CD14-positive monocyte (primary cell): ENCODE results near the gene BTD. TPM values are rescaled to one million over a fixed set of nuclear protein-coding genes. Genes with fewer than 3 reads are reported as not detected.

Experiments used
- DNase-seq, 3 donors: peaks; one replicate each; pipeline ENCODE4 v3.0.0-alpha.2; 2011 to 2022
- H2AFZ ChIP-seq: 2 replicates; pipeline ENCODE4 v1.6.0; 2012; ENCODE audit warnings: mild to moderate bottlenecking, low read depth, low read length, inconsistent platforms; ENCODE audit not compliant: insufficient read depth, poor library complexity, severe bottlenecking
- H3K27ac ChIP-seq, 2 donors: 1 replicate in 1 of 2; 2 replicates in 1 of 2; pipeline ENCODE4 v1.5.1; 2012 to 2013; ENCODE audit warnings: low read length in 2 of 2, control low read depth in 1 of 2, inconsistent platforms in 1 of 2, low read depth in 1 of 2, mild to moderate bottlenecking in 1 of 2
- H3K27me3 ChIP-seq, 2 donors: one replicate each; pipeline versions ENCODE4 v1.6.0 to v1.6.1; 2011 to 2013; ENCODE audit warnings: low read length in 2 of 2; ENCODE audit not compliant: control insufficient read depth in 2 of 2, insufficient read depth in 2 of 2
- H3K36me3 ChIP-seq, 2 donors: replicated peaks in 1 of 2; 1 replicate in 1 of 2; 2 replicates in 1 of 2; pipeline versions ENCODE4 v1.5.1 to v1.6.1; 2012 to 2013; ENCODE audit warnings: low read length in 2 of 2, control low read depth in 1 of 2, inconsistent platforms in 1 of 2, mild to moderate bottlenecking in 1 of 2; ENCODE audit not compliant: insufficient read depth in 2 of 2, control insufficient read depth in 1 of 2
- H3K4me1 ChIP-seq, 2 donors: 1 replicate in 1 of 2; 2 replicates in 1 of 2; pipeline versions ENCODE4 v1.5.1 to v1.6.1; 2012 to 2013; ENCODE audit warnings: low read length in 2 of 2, control low read depth in 1 of 2, inconsistent platforms in 1 of 2, mild to moderate bottlenecking in 1 of 2, moderate library complexity in 1 of 2; ENCODE audit not compliant: insufficient read depth in 2 of 2, control insufficient read depth in 1 of 2
- H3K4me2 ChIP-seq: replicated peaks from 2 replicates; pipeline ENCODE3; 2012; ENCODE audit warnings: low read length, moderate library complexity, mild to moderate bottlenecking; ENCODE audit not compliant: poor library complexity, severe bottlenecking; ENCODE audit errors: extremely low read depth
- H3K4me3 ChIP-seq, 3 experiments: fragments of 200-600 bp in 1 of 3; sonication (generic) in 1 of 3; replicated peaks in 1 of 3; 1 replicate in 2 of 3; 2 replicates in 1 of 3; pipeline ENCODE4 v1.5.1; 2011 to 2013; ENCODE audit warnings: low read length in 3 of 3, mild to moderate bottlenecking in 3 of 3, control low read depth in 2 of 3, low read depth in 2 of 3, inconsistent platforms in 1 of 3, moderate library complexity in 1 of 3
- H3K79me2 ChIP-seq: 2 replicates; pipeline ENCODE4 v1.6.0; 2012; ENCODE audit warnings: mild to moderate bottlenecking, control low read depth, inconsistent platforms, low read length, moderate library complexity; ENCODE audit not compliant: insufficient read depth
- H3K9ac ChIP-seq: 2 replicates; pipeline ENCODE4 v1.6.0; 2017; ENCODE audit warnings: low read length, mild to moderate bottlenecking; ENCODE audit not compliant: insufficient read depth, poor library complexity, severe bottlenecking
- H3K9me3 ChIP-seq, 2 donors: replicated peaks in 1 of 2; 1 replicate in 1 of 2; 2 replicates in 1 of 2; pipeline versions ENCODE4 v1.5.1 to v1.6.1; 2012 to 2013; ENCODE audit warnings: low read length in 2 of 2, control low read depth in 1 of 2; ENCODE audit not compliant: control insufficient read depth in 1 of 2, insufficient read depth in 1 of 2
- H4K20me1 ChIP-seq: 2 replicates; pipeline ENCODE4 v1.6.0; 2012; ENCODE audit warnings: mild to moderate bottlenecking, low read length, control low read depth, moderate library complexity; ENCODE audit not compliant: insufficient read depth
- H3K27ac Mint-ChIP-seq, 7 donors: one replicate each; pipeline ENCODE4 v1.8.0; 2020; ENCODE audit warnings: mild to moderate bottlenecking in 7 of 7, mixed read lengths in 7 of 7, moderate library complexity in 6 of 7, inconsistent platforms in 2 of 7
- H3K27me3 Mint-ChIP-seq, 3 donors: one replicate each; pipeline ENCODE4 v1.8.0; 2021 to 2022; ENCODE audit warnings: low read depth in 3 of 3, mild to moderate bottlenecking in 3 of 3, mixed read lengths in 3 of 3, moderate library complexity in 3 of 3, inconsistent platforms in 1 of 3
- H3K36me3 Mint-ChIP-seq, 2 donors: one replicate each; pipeline ENCODE4 v1.8.0; 2020; ENCODE audit warnings: mixed read lengths in 2 of 2, inconsistent platforms in 1 of 2, mild to moderate bottlenecking in 1 of 2
- H3K4me1 Mint-ChIP-seq: one replicate; pipeline ENCODE4 v1.8.0; 2020; ENCODE audit warnings: mild to moderate bottlenecking, mixed read lengths
- H3K4me3 Mint-ChIP-seq, 2 donors: one replicate each; pipeline ENCODE4 v1.8.0; 2020; ENCODE audit warnings: mild to moderate bottlenecking in 2 of 2, mixed read lengths in 2 of 2, moderate library complexity in 1 of 2
- H3K9me3 Mint-ChIP-seq, 7 donors: one replicate each; pipeline ENCODE4 v1.8.0; 2020 to 2022; ENCODE audit warnings: mixed read lengths in 7 of 7, mild to moderate bottlenecking in 6 of 7, moderate library complexity in 6 of 7, inconsistent platforms in 2 of 7
- WGBS: methylation state at CpG from one replicate; pipeline ENCODE4 v1.1.5; 2013; ENCODE audit warnings: missing lambda C conversion rate; ENCODE audit not compliant: insufficient coverage; 5-methylcytosine and 5-hydroxymethylcytosine counted together
- intact Hi-C, 2 donors: fragments of 100-400 bp; cut with micrococcal nuclease; formaldehyde crosslinking; loops; one replicate each; pipeline versions ENCODE4 v1.15.0 to v1.15.1; 2023
- polyA plus RNA-seq, 3 donors: library from polyadenylated mRNA; depleted of rRNA in 1 of 3; unstranded in 2 of 3; stranded (reverse) in 1 of 3; fragments of 300-500 nt in 2 of 3; fragments of >200 nt in 1 of 3; fragmentation: Illumina TruSeq in 2 of 3; gene quantifications; 1 replicate in 2 of 3; 2 replicates in 1 of 3; pipeline ENCODE4 v1.2.3, GENCODE V29; 2012 to 2021
- TF ChIP-seq, protein P1 (sequence below): fragments of 200-600 bp; IDR thresholded peaks from one replicate; pipeline ENCODE4 v1.8.0; 2022; ENCODE audit warnings: antibody characterized with exemption, mild to moderate bottlenecking

BTD gene
- polyA plus RNA-seq, 3 donors = 13.2 to 24.0 (median 19.3) TPM

DNA sequence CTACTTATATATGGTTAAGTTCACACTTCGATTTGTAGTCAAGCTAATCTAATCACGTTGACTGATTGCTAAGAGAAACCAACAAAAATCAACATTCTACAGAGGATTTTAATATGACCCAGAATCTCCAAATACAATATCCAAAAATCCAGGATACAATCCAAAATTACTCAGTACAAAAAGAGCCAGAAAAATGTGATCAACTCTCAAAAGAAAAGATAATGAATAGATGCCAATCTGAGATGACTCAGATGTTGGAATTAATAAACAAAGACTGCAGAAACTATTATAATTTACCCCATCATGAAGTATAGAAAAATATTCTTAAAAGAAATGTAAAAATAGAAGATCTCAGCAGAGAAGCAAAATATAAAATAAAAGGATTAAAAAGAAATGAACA lies 22.5 kb upstream of the BTD start:
- no peak for DNase-seq
- H3K9me3 ChIP-seq = no peaks in the 10 kb centered on the region
- H3K4me3 ChIP-seq = no peak overlapping the region
- Mint-ChIP-seq H3K36me3 (peaks cover 39 to 42% of the 10 kb centered on the region in 2 donors), H3K27me3 (no peaks in the 10 kb centered on the region), H3K9me3 (no peaks in the 10 kb centered on the region), H3K4me1 (peaks cover 24% of the 10 kb centered on the region), H3K4me3 (no peak overlapping the region), H3K27ac (peak overlapping the region in 1 of 7 donors; percentile 60)
- H3K9ac ChIP-seq = no peak overlapping the region
- H3K4me1 ChIP-seq = peaks cover 19 to 32% of the 10 kb centered on the region in 2 donors
- H3K4me2 ChIP-seq = no peak overlapping the region
- H3K36me3 ChIP-seq = peaks cover 30 to 46% of the 10 kb centered on the region in 2 donors
- no peaks in the 10 kb centered on the region for H4K20me1 ChIP-seq
- no peaks in the 10 kb centered on the region for H3K27me3 ChIP-seq
- 80% methylated on average over 1 of the region's 2 CpGs for WGBS
- H3K27ac ChIP-seq = peak overlapping the region in 1 of 2 donors; percentile 36
- H3K79me2 ChIP-seq = no peaks in the 10 kb centered on the region
- intact Hi-C loops = no loop called here
- TF ChIP-seq, protein P1, sequence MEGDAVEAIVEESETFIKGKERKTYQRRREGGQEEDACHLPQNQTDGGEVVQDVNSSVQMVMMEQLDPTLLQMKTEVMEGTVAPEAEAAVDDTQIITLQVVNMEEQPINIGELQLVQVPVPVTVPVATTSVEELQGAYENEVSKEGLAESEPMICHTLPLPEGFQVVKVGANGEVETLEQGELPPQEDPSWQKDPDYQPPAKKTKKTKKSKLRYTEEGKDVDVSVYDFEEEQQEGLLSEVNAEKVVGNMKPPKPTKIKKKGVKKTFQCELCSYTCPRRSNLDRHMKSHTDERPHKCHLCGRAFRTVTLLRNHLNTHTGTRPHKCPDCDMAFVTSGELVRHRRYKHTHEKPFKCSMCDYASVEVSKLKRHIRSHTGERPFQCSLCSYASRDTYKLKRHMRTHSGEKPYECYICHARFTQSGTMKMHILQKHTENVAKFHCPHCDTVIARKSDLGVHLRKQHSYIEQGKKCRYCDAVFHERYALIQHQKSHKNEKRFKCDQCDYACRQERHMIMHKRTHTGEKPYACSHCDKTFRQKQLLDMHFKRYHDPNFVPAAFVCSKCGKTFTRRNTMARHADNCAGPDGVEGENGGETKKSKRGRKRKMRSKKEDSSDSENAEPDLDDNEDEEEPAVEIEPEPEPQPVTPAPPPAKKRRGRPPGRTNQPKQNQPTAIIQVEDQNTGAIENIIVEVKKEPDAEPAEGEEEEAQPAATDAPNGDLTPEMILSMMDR = no peak
- no peak overlapping the region for H2AFZ ChIP-seq

DNA sequence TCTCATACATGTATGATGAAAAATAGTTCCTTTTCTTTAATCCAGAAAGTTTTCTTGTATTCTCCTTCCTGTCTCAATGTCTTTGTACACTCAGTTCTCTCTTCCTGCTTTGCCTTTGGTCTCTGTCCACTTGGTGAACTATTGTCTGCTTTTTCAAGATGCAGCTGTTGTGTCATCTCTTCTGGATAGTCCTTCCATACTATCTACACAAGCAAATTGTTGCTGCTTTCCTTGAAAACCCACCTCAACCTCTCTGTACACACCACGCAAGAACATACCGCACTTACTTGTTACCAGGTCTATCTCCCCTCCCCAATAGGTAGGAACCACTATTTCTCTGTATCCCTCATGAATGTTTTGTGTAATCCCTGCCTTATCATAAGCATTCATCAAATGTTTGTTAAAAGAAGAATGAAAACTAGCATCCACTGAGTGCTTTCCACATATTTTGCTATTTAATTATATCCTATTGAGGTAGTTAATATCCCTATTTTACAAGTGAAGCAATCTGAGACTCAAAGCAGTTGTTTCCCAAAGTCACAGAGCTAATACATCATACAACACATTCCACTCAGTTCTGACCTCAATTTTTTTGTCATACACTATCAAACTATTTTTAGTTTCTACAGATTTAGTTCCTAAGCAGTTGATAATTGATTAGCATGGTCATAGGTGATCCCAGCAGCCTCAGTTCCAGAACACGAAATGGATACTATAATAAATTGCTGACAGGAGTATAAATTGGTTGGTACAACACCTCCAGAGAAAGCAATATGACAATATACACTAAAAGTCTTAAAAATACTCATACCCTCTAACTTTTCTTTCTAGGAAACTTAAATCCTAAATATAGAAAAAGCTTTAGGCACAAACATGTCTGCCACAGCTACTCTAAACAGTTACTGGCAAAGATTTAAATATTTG lies 19.8 kb upstream of the BTD start:
- H3K4me1 Mint-ChIP-seq = peaks cover 20% of the 10 kb centered on the region
- no peaks in the 10 kb centered on the region for H3K79me2 ChIP-seq
- H3K9me3 Mint-ChIP-seq = no peaks in the 10 kb centered on the region
- no peaks in the 10 kb centered on the region for H3K27me3 ChIP-seq
- H3K27ac Mint-ChIP-seq = peak overlapping the region in 1 of 7 donors; percentile 6
- peaks cover 51 to 60% of the 10 kb centered on the region in 2 donors for H3K36me3 Mint-ChIP-seq
- no peak overlapping the region for H3K9ac ChIP-seq
- WGBS = 100% methylated on average over 1 of the region's 3 CpGs
- H3K4me3 Mint-ChIP-seq = no peak overlapping the region
- no peak overlapping the region for H3K27ac ChIP-seq
- no peak overlapping the region for H2AFZ ChIP-seq
- no peak overlapping the region for H3K4me2 ChIP-seq
- H3K4me1 ChIP-seq = peaks cover 17 to 21% of the 10 kb centered on the region in 2 donors
- no peak for DNase-seq
- TF ChIP-seq, protein P1 = no peak
- H3K9me3 ChIP-seq = no peaks in the 10 kb centered on the region
- no peak overlapping the region for H3K4me3 ChIP-seq
- intact Hi-C loops = no loop called here
- H3K27me3 Mint-ChIP-seq = no peaks in the 10 kb centered on the region
- peaks cover 44 to 65% of the 10 kb centered on the region in 2 donors for H3K36me3 ChIP-seq
- no peaks in the 10 kb centered on the region for H4K20me1 ChIP-seq
